ENCODE data around the gene PPP2R2C. TPM values are rescaled to one million over a fixed set of nuclear protein-coding genes. Genes with fewer than 3 reads are reported as not detected.

Gene PPP2R2C
- total and polyA plus RNA-seq, 9 of the 15 experiments (the other 6 are each of a cell fraction or from before 2014, with no cell fraction given), result 0.04 to 0.06 TPM; not detected in 7

DNA sequence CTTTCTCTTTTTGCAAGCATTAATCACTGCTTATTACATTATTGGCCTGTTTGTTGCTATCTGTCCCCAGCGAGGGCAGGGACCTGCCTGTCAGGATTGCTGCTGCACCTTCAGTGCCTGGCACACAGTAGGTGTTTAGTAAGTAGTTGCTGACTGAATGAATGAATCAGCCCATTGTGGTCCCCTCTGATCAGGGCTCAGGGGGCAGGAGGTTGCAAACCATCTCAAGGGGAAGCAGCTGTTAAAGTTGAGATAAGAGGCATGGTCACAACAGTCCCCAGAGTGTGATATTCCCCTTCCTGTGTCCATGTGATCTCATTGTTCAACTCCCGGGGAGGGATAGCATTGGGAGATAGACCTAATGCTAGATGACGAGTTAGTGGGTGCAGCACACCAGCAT, 117.4 kb downstream of the PPP2R2C start (continued):
- TF ChIP-seq CHD7 (IDR thresholded peaks at IDR 0.05; ENCODE audit: low read depth, low read length), result no peak
- peak; percentile 48 for TF ChIP-seq MTA2 (IDR thresholded peaks at IDR 0.05; ENCODE audit: low read depth)
- peak in 1 of 2 experiments; percentile 21; a peak in 1 of 4 replicates for TF ChIP-seq KDM1A (IDR thresholded peaks at IDR 0.05)
- no peak for TF ChIP-seq SRSF9 (IDR thresholded peaks at IDR 0.05; ENCODE audit: borderline replicate concordance, low read depth, low read length)
- 0 out of 2 replicates have a peak, but pooled peaks have one; percentile 24 for TF ChIP-seq NFIC (IDR thresholded peaks at IDR 0.05)
